GM19328 (cell line): ENCODE results near the gene LY6G6C.

Experiments used
- ATAC-seq: cut with Tn5 transposase; IDR thresholded peaks from one replicate; pipeline ENCODE4 v1.9.1; 2021; ENCODE audit warnings: mild to moderate bottlenecking, moderate library complexity; ENCODE audit not compliant: unreplicated experiment

Gene LY6G6C

DNA sequence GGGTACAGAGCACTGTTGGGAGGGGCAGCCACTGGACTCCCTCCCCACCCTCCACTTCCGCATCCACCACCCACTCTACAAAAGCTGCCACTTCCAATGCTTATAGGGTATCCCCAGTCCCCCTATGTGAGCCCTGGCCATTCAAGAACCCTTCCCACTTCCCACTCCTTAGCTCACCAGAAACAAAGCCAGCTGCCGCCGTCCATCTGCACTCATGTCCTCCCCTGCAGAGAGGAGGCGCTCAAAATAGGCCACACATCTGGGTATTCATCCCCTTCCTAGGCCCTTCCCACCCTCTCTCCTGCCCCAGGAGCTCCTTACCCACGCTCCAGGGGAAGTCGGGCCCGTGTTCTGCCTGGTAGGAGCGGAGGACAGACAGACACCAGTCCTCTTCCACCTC, 34.2 kb downstream of the LY6G6C start:
- ATAC-seq: no peak

DNA sequence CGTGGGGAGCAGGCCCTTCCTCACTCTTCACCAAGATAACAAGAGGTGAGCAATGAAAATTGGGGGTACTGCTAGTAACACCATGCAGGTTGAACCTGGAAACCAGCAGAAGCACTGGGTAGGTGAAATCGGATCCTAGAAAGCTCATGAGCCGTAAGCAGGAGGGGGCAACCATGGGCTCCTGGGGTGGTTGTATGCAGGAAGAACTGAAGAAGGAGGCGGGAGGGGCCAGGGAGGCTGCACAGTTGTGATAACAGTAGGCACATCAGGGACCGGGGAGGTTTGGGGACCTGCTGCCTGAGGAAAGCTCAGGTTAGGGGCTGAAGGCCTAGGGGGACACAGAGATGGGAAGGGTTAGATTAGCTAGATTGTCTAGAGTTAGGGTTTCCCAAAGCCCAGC, 35.1 kb downstream of the LY6G6C start:
- ATAC-seq: no peak

DNA sequence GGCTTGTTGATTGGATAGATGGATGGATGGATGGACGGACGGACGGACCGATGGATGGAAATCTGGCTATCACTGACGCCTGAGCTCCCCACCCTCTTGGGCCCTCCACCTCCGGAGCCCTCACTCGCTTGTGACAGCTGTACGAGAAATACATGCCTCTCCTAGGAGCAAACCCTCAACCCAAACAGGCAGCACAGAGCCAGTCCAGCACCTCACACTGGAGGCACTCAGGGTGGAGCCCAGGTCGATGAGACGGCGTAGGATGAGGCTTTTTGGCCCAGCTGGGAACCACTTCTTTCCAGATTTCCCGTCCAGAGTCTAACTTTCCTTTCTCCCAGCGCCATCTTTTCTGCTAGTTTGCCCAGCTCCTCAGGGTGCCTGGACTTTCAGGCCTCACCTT, 38.0 kb downstream of the LY6G6C start:
- no peak for ATAC-seq

DNA sequence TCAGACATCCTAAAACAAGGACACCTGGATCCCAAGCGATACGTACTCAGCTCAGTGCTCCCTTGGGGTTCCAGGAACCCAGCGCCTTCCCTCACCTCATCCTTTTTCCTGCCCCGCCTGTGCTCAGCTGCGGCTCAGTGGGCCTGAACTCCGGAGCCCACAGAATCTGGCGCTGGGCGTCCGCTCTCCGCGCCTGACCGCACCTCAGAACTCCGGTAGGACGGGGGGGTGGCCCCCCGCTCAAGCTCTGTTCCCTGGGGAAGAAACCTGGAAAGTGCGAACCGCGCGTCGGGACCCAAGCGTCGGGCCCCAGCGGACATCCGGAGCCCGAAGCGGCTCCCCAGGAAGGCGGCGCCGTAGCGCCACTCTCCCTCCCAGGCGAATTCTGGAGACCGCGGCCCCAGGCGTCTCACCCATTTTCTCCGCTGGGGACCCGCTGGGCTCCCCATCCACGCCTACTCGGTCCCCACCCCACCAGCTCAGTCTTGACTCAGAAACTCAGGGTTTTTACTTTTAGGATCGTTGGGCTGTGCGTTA, 40.3 kb downstream of the LY6G6C start:
- no peak for ATAC-seq

GRCh38 chr6:31680226-31681134, 41.1 kb downstream of the LY6G6C start, which contains the start of gene LY6G5C:
LY6G5C (minus strand) TSS chr6:31681067; CDS start chr6:31680373, 694 bp downstream.
- no peak for ATAC-seq

GRCh38 chr6:31677955-31678354, 43.6 kb downstream of the LY6G6C start:
- ATAC-seq: no peak

DNA sequence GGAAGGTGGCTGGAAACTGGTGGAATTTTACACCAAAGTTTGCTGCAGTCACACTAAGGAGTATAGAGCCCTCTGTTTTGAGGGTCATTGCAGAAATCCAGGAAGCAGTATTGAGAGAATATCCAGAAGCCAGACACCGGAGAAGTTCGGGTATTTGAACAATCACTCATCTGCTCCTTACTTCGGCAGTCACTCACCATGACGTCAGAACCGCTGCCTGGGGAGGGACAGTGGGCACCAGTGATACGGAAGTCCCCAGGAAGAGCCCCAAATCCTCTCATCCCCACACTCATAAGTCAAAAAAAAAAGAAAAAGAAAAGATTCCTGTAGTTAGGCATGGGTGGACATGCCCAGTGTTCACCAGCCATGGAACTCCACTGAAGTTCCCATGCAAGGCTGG, 44.6 kb downstream of the LY6G6C start:
- ATAC-seq: no peak

DNA sequence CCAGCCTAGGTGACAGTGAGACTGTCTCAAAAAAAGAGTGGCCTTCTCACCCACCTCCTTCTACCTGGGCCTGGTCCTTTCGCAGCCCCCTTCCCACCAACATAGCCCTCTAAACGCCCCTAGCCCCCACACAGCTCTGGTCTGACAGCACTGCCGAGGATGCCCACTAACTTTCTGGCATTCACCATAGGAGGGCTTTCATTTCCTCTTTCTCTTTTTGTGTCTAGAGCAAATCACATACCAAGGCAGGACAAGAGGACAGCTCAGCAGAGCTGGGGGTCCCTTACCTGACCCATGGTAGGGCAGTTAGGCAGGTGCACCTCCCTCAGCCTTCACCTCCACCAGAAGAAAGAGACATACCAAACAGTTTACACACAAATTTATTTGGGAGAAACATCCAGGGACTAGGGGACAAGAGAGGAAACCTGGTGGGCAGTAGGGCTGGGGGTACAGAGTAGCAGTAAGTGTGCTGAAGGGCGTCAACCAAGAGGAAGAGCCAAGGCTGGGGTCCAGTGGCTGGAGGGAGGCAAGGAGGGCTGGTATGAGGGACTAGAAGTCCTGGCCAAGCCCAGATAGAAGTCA, 45.1 kb downstream of the LY6G6C start:
- no peak for ATAC-seq

GRCh38 chr6:31669676-31670075, 51.9 kb downstream of the LY6G6C start, which contains the start of gene LY6G5B:
LY6G5B (plus strand) TSS chr6:31669976; CDS start chr6:31670951, 975 bp downstream.
- no peak for ATAC-seq
